Measurements from ENCODE around the gene ARHGAP28. TPM values are rescaled to one million over a fixed set of nuclear protein-coding genes. Genes with fewer than 3 reads are reported as not detected.

The ARHGAP28 gene
- polyA plus RNA-seq, 1 of the 3 experiments (the other 2 are of a cell fraction): 0.99 TPM

GRCh38 chr18:6886797-6887330 lies 157.3 kb downstream of the ARHGAP28 start:
- H3K27me3 ChIP-seq (ENCODE audit: insufficient read depth): no peaks in the 10 kb centered on the region
- no peaks in the 10 kb centered on the region for H3K36me3 ChIP-seq (replicated peaks in 1 of 2; ENCODE audit: control insufficient read depth in 1 of 2, insufficient read depth in 2 of 2, low read length in 1 of 2)
- H3K9me2 ChIP-seq: no peaks in the 10 kb centered on the region
- TF ChIP-seq CHD2 (IDR thresholded peaks at IDR 0.05; ENCODE audit: low read length, partially characterized antibody) (no peak), GATA2 (CRISPR knock-in tag; IDR thresholded peaks at IDR 0.05) (no peak), YY1 (IDR thresholded peaks at IDR 0.05; ENCODE audit: low read depth) (no peak), PBX3 (IDR thresholded peaks at IDR 0.05) (no peak), JUND (IDR thresholded peaks at IDR 0.05) (no peak), NFIC (IDR thresholded peaks at IDR 0.05; ENCODE audit: borderline replicate concordance) (no peak), EP300 (IDR thresholded peaks at IDR 0.05; ENCODE audit: borderline replicate concordance in 1 of 2, low read depth in 1 of 2, low read length in 1 of 2) (no peak), TCF12 (IDR thresholded peaks at IDR 0.05) (no peak), EZH2phosphoT487 (IDR thresholded peaks at IDR 0.05; ENCODE audit: borderline replicate concordance, low read depth) (no peak)
- TF ChIP-seq, protein P1, sequence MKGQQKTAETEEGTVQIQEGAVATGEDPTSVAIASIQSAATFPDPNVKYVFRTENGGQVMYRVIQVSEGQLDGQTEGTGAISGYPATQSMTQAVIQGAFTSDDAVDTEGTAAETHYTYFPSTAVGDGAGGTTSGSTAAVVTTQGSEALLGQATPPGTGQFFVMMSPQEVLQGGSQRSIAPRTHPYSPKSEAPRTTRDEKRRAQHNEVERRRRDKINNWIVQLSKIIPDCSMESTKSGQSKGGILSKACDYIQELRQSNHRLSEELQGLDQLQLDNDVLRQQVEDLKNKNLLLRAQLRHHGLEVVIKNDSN (IDR thresholded peaks at IDR 0.05; ENCODE audit: borderline replicate concordance, low read depth): no peak
- TF ChIP-seq, protein P2, sequence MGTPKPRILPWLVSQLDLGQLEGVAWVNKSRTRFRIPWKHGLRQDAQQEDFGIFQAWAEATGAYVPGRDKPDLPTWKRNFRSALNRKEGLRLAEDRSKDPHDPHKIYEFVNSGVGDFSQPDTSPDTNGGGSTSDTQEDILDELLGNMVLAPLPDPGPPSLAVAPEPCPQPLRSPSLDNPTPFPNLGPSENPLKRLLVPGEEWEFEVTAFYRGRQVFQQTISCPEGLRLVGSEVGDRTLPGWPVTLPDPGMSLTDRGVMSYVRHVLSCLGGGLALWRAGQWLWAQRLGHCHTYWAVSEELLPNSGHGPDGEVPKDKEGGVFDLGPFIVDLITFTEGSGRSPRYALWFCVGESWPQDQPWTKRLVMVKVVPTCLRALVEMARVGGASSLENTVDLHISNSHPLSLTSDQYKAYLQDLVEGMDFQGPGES (IDR thresholded peaks at IDR 0.05; ENCODE audit: low read depth, low read length): no peak
- H3K27ac ChIP-seq (ENCODE audit: low read depth in 2 of 2, low read length in 1 of 2): no peak overlapping the region
- H3K4me2 ChIP-seq: no peak overlapping the region
- no peaks in the 10 kb centered on the region for H3K9me3 ChIP-seq
- no peaks in the 10 kb centered on the region for H3K4me1 ChIP-seq (ENCODE audit: control insufficient read depth in 1 of 2, insufficient read depth in 2 of 2, low read depth in 1 of 2, low read length in 1 of 2)
- H3F3A ChIP-seq (replicated peaks; ENCODE audit: insufficient read depth): no peaks in the 10 kb centered on the region
- H2AFZ ChIP-seq (ENCODE audit: low read depth): no peak overlapping the region
- H4K20me1 ChIP-seq (ENCODE audit: insufficient read depth): no peaks in the 10 kb centered on the region
- WGBS (ENCODE audit: low lambda C conversion rate): 65% methylated on average over 4 of the region's 6 CpGs
- no peak overlapping the region for H3K9ac ChIP-seq
- no peak for DNase-seq
- CTCF ChIA-PET: interaction anchor here (0.8 to 4.5 kb wide), 23 partner anchors 17 to 1004 kb away, joined by 3 to 100 read pairs (median 4); partner anchors contain the start of gene ARHGAP28
- H3K79me2 ChIP-seq (ENCODE audit: insufficient read depth): no peaks in the 10 kb centered on the region
- no peak overlapping the region for H3K4me3 ChIP-seq (ENCODE audit: low read depth in 2 of 2, low read length in 1 of 2)
- POLR2A ChIA-PET: interaction anchor here (0.6 kb wide), 1 partner anchor 309 kb away, joined by 3 read pairs; no protein-coding TSS in a partner anchor

GRCh38 chr18:6891788-6892187 lies 162.3 kb downstream of the ARHGAP28 start:
- Histone ChIP-seq H3K9ac (no peak overlapping the region), H3K9me2 (no peaks in the 10 kb centered on the region), H2AFZ (ENCODE audit: low read depth) (no peak overlapping the region), H3K9me3 (no peaks in the 10 kb centered on the region), H3K4me1 (ENCODE audit: control insufficient read depth in 1 of 2, insufficient read depth in 2 of 2, low read depth in 1 of 2, low read length in 1 of 2) (no peaks in the 10 kb centered on the region; a peak in 1 of 4 replicates), H3K27me3 (ENCODE audit: insufficient read depth) (no peaks in the 10 kb centered on the region), H3K4me3 (ENCODE audit: low read depth in 2 of 2, low read length in 1 of 2) (no peak overlapping the region), H3K79me2 (ENCODE audit: insufficient read depth) (no peaks in the 10 kb centered on the region), H4K20me1 (ENCODE audit: insufficient read depth) (no peaks in the 10 kb centered on the region), H3K4me2 (no peak overlapping the region), H3K36me3 (replicated peaks in 1 of 2; ENCODE audit: control insufficient read depth in 1 of 2, insufficient read depth in 2 of 2, low read length in 1 of 2) (no peaks in the 10 kb centered on the region), H3K27ac (ENCODE audit: low read depth in 2 of 2, low read length in 1 of 2) (no peak overlapping the region), H3F3A (replicated peaks; ENCODE audit: insufficient read depth) (no peaks in the 10 kb centered on the region)
- no peak for TF ChIP-seq SIN3A (IDR thresholded peaks at IDR 0.05; ENCODE audit: borderline replicate concordance, low read depth, low read length)
- no peak for TF ChIP-seq YY1 (IDR thresholded peaks at IDR 0.05; ENCODE audit: low read depth)
- no peak for TF ChIP-seq RAD21 (IDR thresholded peaks at IDR 0.05; ENCODE audit: low read length)
- no peak for TF ChIP-seq CHD2 (IDR thresholded peaks at IDR 0.05; ENCODE audit: low read length, partially characterized antibody)
- TF ChIP-seq, protein P2 (IDR thresholded peaks at IDR 0.05; ENCODE audit: low read depth, low read length): no peak
- no peak for TF ChIP-seq FOXM1 (IDR thresholded peaks at IDR 0.05; ENCODE audit: low read depth)
- TF ChIP-seq GABPA (IDR thresholded peaks at IDR 0.05; ENCODE audit: low read depth): no peak
- TF ChIP-seq ELF1 (IDR thresholded peaks at IDR 0.05): no peak
- no peak for TF ChIP-seq MEF2A (IDR thresholded peaks at IDR 0.05; ENCODE audit: borderline replicate concordance, low read depth)
- no peak for TF ChIP-seq TAF1 (IDR thresholded peaks at IDR 0.05; ENCODE audit: borderline replicate concordance, low read depth, low read length)
- TF ChIP-seq PBX3 (IDR thresholded peaks at IDR 0.05): no peak
- no peak for TF ChIP-seq POLR2AphosphoS5 (IDR thresholded peaks at IDR 0.05; ENCODE audit: low read depth, low read length)
- no peak for TF ChIP-seq EZH2phosphoT487 (IDR thresholded peaks at IDR 0.05; ENCODE audit: borderline replicate concordance, low read depth)
- DNase-seq: no peak
- ChIA-PET POLR2A (no interaction called here), CTCF (interaction anchor here (1.0 to 3.5 kb wide), 5 partner anchors 17 to 1013 kb away, joined by 3 to 24 read pairs (median 7); no protein-coding TSS in a partner anchor)
- WGBS (ENCODE audit: low lambda C conversion rate): 78% methylated on average over 3 of the region's 3 CpGs
